PC-9 (cell line): ENCODE results near the gene CLASP1. TPM values are rescaled to one million over a fixed set of nuclear protein-coding genes. Genes with fewer than 3 reads are reported as not detected.
"Not testable (repeated sequence)": the region's sequence is repeated elsewhere in the genome, so short reads cannot be mapped to it uniquely, and the experiment has no call there.

Experiments
- BruUV-seq: library from RNA; stranded (reverse); fragments of 400-500 nt; replicated peaks from 2 replicates; lab custom pipeline; 2021; lab: Mats Ljungman, UMichigan
- CTCF ChIA-PET: fragments of 300-600 bp; sonication (Branson Sonifier 250); formaldehyde crosslinking; loops from one replicate; lab custom pipeline; 2022; ENCODE audit warnings: antibody characterized with exemption; lab: Charles Lee
- POLR2A ChIA-PET: fragments of 300-600 bp; sonication (Branson Sonifier 250); formaldehyde crosslinking; loops from one replicate; lab custom pipeline; 2022; ENCODE audit warnings: antibody characterized with exemption; ENCODE audit not compliant: unreplicated experiment; lab: Charles Lee
- DNase-seq, 2 experiments: peaks; one replicate each; pipeline versions ENCODE4 v3.0.0 to v3.0.0-alpha.2; 2015 to 2022; ENCODE audit warnings: mixed read lengths in 1 of 2
- H2AFZ ChIP-seq: fragments of 200-600 bp; sonication (generic); 2 replicates; pipeline ENCODE4 v1.8.1; 2017; ENCODE audit warnings: antibody characterized with exemption
- H3F3A ChIP-seq: fragments of 200-600 bp; sonication (generic); 2 replicates; pipeline ENCODE4 v1.8.1; 2017; ENCODE audit warnings: antibody characterized with exemption, mild to moderate bottlenecking, low read depth; ENCODE audit not compliant: insufficient read depth
- H3K27ac ChIP-seq: fragments of 200-600 bp; sonication (generic); 2 replicates; pipeline ENCODE4 v1.6.1; 2016; ENCODE audit warnings: mixed run types
- H3K27me3 ChIP-seq: fragments of 200-600 bp; sonication (generic); 2 replicates; pipeline ENCODE4 v1.6.1; 2016; ENCODE audit warnings: low read depth, mixed run types; ENCODE audit not compliant: insufficient read depth
- H3K36me3 ChIP-seq: fragments of 200-600 bp; sonication (generic); 2 replicates; pipeline ENCODE4 v1.6.1; 2016; ENCODE audit warnings: low read depth, mixed run types
- H3K4me1 ChIP-seq: fragments of 200-600 bp; sonication (generic); replicated peaks from 2 replicates; pipeline ENCODE4 v1.6.1; 2016; ENCODE audit warnings: mixed run types; ENCODE audit not compliant: insufficient read depth
- H3K4me2 ChIP-seq: fragments of 200-600 bp; sonication (generic); 2 replicates; pipeline ENCODE4 v1.6.1; 2017; ENCODE audit warnings: mixed run types
- H3K4me3 ChIP-seq: fragments of 200-600 bp; sonication (generic); 2 replicates; pipeline ENCODE4 v1.6.1; 2016; ENCODE audit warnings: mixed run types
- H3K79me2 ChIP-seq: fragments of 200-600 bp; sonication (generic); 2 replicates; pipeline ENCODE4 v1.6.1; 2017; ENCODE audit warnings: low read depth, mixed run types
- H3K9me2 ChIP-seq: fragments of 200-600 bp; sonication (generic); 2 replicates; pipeline ENCODE4 v1.8.1; 2017; ENCODE audit warnings: mild to moderate bottlenecking; ENCODE audit not compliant: insufficient read depth
- H3K9me3 ChIP-seq: fragments of 200-600 bp; sonication (generic); 2 replicates; pipeline ENCODE4 v1.8.1; 2016; ENCODE audit warnings: low read depth; ENCODE audit not compliant: insufficient read depth
- H4K20me1 ChIP-seq: fragments of 200-600 bp; sonication (generic); 2 replicates; pipeline ENCODE4 v1.8.1; 2017; ENCODE audit not compliant: insufficient read depth
- EZH2 ChIP-seq: fragments of 200-600 bp; sonication (generic); IDR thresholded peaks from 2 replicates; pipeline ENCODE4 v1.8.0; 2017; ENCODE audit warnings: antibody characterized with exemption, low read depth
- intact Hi-C: fragments of 100-400 bp; cut with micrococcal nuclease; formaldehyde crosslinking; loops from one replicate; pipeline ENCODE4 v1.10.0; 2022; ENCODE audit not compliant: unreplicated experiment
- total RNA-seq: library from RNA; stranded (reverse); gene quantifications from 2 replicates; pipeline ENCODE4 v1.2.3, GENCODE V29; 2021
- TF ChIP-seq, protein P1 (sequence below): fragments of 200-600 bp; sonication (generic); conservative IDR thresholded peaks from 2 replicates; pipeline ENCODE4 v1.6.1; 2017; ENCODE audit warnings: mixed run types, antibody characterized with exemption, mild to moderate bottlenecking, moderate library complexity

CLASP1 gene
- total RNA-seq, 1 experiment from 2014 or later: 61.8 TPM

DNA sequence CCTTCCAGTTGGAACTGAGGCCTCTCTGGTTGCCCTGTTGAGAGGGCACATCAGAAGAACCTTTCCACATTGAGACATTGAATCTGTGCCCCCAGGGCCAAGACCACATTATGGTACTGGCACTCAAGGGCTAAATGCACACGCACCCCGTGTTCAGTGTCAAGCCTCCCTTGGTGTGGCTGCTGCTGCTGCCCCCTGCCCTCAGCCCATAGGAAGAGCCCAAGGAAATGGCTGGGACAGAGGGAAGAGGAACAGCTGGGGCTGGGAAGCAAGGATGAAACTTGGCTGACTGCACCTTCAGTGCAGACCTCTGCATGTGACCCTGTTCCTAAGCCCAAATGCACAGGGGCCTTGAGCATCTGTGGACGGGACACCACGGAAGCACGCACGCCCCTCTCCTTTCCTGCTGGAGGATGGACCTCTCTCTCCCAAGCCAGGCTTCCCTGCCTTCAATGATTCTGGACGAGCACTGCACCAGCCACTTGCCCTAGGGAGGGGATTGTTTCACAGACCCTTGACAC is 47.2 kb upstream of the CLASP1 start:
- H3K27me3 ChIP-seq: no peaks in the 10 kb centered on the region
- no peak for DNase-seq
- H4K20me1 ChIP-seq: no peaks in the 10 kb centered on the region
- BruUV-seq: no TSS peak
- intact Hi-C loops: no loop called here
- no peak overlapping the region for H3K4me3 ChIP-seq
- H3K79me2 ChIP-seq: no peaks in the 10 kb centered on the region
- H3K4me2 ChIP-seq: peak overlapping the region; percentile 40
- H2AFZ ChIP-seq: no peak overlapping the region
- peaks cover 54% of the 10 kb centered on the region for H3K4me1 ChIP-seq
- H3F3A ChIP-seq: peaks cover 45% of the 10 kb centered on the region
- 0 out of 2 replicates have a peak overlapping the region, but pooled peaks have one; percentile 49 for H3K27ac ChIP-seq
- TF ChIP-seq, protein P1, sequence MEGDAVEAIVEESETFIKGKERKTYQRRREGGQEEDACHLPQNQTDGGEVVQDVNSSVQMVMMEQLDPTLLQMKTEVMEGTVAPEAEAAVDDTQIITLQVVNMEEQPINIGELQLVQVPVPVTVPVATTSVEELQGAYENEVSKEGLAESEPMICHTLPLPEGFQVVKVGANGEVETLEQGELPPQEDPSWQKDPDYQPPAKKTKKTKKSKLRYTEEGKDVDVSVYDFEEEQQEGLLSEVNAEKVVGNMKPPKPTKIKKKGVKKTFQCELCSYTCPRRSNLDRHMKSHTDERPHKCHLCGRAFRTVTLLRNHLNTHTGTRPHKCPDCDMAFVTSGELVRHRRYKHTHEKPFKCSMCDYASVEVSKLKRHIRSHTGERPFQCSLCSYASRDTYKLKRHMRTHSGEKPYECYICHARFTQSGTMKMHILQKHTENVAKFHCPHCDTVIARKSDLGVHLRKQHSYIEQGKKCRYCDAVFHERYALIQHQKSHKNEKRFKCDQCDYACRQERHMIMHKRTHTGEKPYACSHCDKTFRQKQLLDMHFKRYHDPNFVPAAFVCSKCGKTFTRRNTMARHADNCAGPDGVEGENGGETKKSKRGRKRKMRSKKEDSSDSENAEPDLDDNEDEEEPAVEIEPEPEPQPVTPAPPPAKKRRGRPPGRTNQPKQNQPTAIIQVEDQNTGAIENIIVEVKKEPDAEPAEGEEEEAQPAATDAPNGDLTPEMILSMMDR: no peak
- no peaks in the 10 kb centered on the region for H3K9me3 ChIP-seq
- H3K36me3 ChIP-seq: no peaks in the 10 kb centered on the region
- POLR2A ChIA-PET: interaction anchor here (0.5 to 0.7 kb wide), 2 partner anchors 35 to 304 kb away, joined by 4 read pairs; no protein-coding TSS in a partner anchor
- CTCF ChIA-PET: no interaction called here
- no peaks in the 10 kb centered on the region for H3K9me2 ChIP-seq

DNA sequence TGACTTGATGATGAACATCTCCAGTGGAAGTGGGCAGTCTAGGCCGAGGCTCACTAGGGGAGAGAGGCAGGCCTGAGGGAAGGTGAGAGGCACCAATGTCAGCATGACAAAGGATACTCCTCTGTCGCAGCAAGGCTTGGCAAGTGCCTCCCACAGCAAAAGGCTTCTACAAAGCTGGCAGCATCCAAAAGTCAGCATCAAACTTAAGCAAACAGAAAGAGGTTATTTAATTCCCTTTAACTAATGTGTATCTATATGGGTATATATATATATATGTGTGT is 45.8 kb upstream of the CLASP1 start:
- ChIA-PET CTCF (no interaction called here), POLR2A (no interaction called here)
- Histone ChIP-seq H3K79me2 (no peaks in the 10 kb centered on the region), H3K27ac (no peak overlapping the region), H3K27me3 (no peaks in the 10 kb centered on the region), H3F3A (peaks cover 32% of the 10 kb centered on the region), H3K4me3 (no peak overlapping the region), H3K9me2 (no peaks in the 10 kb centered on the region), H4K20me1 (no peaks in the 10 kb centered on the region), H3K9me3 (no peaks in the 10 kb centered on the region), H2AFZ (no peak overlapping the region), H3K4me1 (peaks cover 41% of the 10 kb centered on the region), H3K4me2 (no peak overlapping the region), H3K36me3 (no peaks in the 10 kb centered on the region)
- TF ChIP-seq EZH2: no peak
- TF ChIP-seq, protein P1: no peak
- intact Hi-C loops: no loop called here
- DNase-seq: no peak
- BruUV-seq: no TSS peak

DNA sequence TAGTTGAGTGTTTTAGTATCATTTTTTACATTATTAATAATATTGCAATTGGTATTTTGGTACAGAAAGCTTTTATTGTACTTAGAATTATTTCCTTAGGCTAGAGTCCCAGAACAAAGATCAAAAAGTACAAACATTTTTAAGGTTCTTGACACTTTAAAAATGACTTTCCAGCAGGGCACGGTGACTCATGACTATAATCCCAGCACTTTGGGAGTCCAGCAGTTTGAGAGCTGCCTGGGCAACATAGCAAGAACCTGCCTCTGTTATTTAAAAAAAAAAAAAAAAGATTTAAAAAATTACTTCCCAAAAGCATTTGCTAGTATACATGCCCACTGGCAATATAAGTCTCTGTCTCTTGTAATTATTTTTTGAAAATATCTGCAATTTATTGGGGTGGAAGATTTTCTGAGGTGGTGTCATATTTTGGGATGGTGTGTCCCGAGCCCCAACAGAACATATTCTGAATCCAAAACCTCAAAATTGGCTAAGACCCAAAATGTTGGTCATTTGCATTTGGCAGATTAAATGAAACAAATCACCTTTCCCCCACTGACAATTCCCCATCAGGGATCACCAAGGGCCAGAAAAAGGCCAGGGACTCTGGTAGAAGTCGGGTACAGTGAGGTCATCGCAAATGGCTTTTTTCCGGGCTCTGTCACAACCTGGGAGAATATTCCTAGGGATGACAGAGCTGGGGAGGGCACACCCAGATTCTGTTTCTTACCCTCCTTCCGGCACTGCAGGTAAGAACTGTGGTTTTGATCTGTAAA is 45.3 kb upstream of the CLASP1 start:
- peaks cover 35% of the 10 kb centered on the region for H3K4me1 ChIP-seq
- no peaks in the 10 kb centered on the region for H3K27me3 ChIP-seq
- H2AFZ ChIP-seq: no peak overlapping the region
- H3K36me3 ChIP-seq: no peaks in the 10 kb centered on the region
- no peaks in the 10 kb centered on the region for H3K9me2 ChIP-seq
- no peak overlapping the region for H3K27ac ChIP-seq
- ChIA-PET POLR2A (interaction anchor here (0.6 to 0.7 kb wide), 2 partner anchors 13 to 164 kb away, joined by 3 to 7 read pairs; partner anchors contain the start of gene RNU4ATAC), CTCF (no interaction called here)
- H3K9me3 ChIP-seq: no peaks in the 10 kb centered on the region
- peaks cover 26% of the 10 kb centered on the region for H3F3A ChIP-seq
- no peak overlapping the region for H3K4me3 ChIP-seq
- no TSS peak for BruUV-seq
- intact Hi-C loops: no loop called here
- no peaks in the 10 kb centered on the region for H4K20me1 ChIP-seq
- no peak for TF ChIP-seq EZH2
- TF ChIP-seq, protein P1: no peak
- no peak overlapping the region for H3K4me2 ChIP-seq
- DNase-seq: peak in 1 of 2 experiments; percentile 18
- no peaks in the 10 kb centered on the region for H3K79me2 ChIP-seq

DNA sequence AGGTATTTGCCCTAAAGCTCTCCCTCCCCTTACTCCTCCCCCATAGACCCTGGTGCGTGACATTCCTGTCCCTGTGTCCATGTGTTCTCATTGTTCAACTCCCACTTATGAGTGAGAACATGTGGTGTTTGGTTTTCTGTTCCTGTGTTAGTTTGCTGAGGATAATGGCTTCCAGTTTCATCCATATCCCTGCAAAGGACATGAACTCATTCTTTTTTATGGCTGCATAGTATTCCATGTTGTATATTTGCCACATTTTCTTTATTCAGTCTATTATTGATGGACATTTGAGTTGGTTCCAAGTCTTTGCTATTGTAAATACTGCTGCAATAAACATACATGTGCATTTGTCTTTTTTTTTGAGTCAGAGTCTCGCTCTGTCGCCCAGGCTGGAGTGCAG is 41.3 kb upstream of the CLASP1 start:
- H3K9me3 ChIP-seq, H3K27ac ChIP-seq, H3K27me3 ChIP-seq, DNase-seq, H3K9me2 ChIP-seq, H3K36me3 ChIP-seq, H3K4me1 ChIP-seq, BruUV-seq, H3K4me3 ChIP-seq, H4K20me1 ChIP-seq, H3K79me2 ChIP-seq, H3K4me2 ChIP-seq, POLR2A ChIA-PET, intact Hi-C loops, H3F3A ChIP-seq, H2AFZ ChIP-seq: not testable (repeated sequence)
- CTCF ChIA-PET: interaction anchor here (0.6 kb wide), 1 partner anchor 19 kb away, joined by 5 read pairs; no protein-coding TSS in a partner anchor
